Midbrain (tissue), 1 donor: ENCODE data around the gene PTPRN2.
A peak's percentile ranks its signal among the peaks of the same experiment; 100 is the strongest.
"Not testable (repeated sequence)": the region's sequence is repeated elsewhere in the genome, so short reads cannot be mapped to it uniquely, and the experiment has no call there.

Source experiments
- DNase-seq: peaks from one replicate; lab custom pipeline; 2025; lab: John Stamatoyannopoulos, UW

Gene PTPRN2

GRCh38 chr7:158419238-158419785 lies 168.3 kb downstream of the PTPRN2 start:
- DNase-seq: no peak

DNA sequence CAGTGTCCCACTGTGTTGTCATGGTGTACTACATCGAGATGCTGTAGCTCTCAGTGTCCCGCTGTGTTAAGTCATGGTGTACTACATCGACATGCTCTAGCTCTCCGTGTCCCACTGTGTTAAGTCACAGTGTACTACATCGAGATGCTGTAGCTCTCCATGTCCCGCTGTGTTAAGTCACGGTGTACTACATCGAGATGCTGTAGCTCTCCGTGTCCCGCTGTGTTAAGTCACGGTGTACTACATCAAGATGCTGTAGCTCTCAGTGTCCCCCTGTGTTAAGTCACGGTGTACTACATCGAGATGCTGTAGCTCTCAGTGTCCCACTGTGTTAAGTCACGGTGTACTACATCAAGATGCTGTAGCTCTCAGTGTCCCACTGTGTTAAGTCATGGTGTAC lies 169.2 kb downstream of the PTPRN2 start:
- DNase-seq: not testable (repeated sequence)

DNA sequence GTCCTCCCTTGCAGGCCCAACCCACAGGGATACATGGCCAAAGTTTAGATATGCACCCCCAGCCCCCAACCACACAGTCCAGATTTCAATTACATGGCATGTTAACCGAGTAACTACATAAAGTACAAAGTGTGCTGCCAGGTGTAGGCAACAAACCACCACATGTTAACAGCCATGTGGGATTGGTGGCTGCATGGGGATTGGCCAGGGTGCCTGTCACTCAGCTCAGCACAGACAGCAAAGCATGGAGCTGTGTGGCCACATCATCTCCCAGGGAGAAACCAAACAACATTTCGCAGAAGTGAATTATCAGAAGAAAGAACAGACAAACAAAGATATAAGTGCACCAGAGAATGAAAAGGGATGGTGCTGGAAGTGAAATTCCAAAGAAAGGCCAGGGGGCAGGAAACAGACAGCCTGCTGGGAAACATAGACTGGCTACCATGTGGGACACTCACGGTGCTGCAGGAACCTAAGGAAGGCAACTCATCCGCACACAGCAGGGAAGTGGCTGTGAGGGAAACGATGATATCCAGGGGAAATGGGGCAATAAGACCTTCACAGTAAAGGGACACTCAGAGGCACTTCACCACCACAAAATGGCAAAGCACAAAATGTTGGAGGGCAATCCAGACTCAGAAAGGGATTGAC lies 171.2 kb downstream of the PTPRN2 start:
- no peak for DNase-seq

- no peak for DNase-seq
Measured at GRCh38 chr7:158415316-158415715, 172.3 kb downstream of the PTPRN2 start.

- DNase-seq: peak; percentile 90
Measured at GRCh38 chr7:158414486-158414961, 173.1 kb downstream of the PTPRN2 start.

DNA sequence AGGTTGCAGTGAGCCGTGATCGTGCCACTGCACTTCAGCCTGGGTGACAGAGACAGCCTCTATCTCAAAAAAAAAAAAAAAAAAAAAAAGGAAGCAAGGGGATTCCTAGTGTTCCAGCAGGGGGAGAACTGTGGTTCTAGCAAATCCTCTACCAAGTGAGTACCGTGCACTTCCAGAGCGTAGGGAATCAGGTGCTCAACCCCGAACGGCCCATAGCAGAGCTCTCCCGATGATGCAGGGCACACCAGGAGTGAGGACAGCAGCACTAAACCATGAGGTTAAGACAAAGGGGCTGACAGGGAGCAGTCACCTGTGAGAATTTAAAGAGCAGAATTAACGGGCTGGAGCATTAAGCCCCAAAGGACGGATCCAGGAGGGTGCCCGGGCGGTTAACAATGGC lies 173.6 kb downstream of the PTPRN2 start:
- DNase-seq: no peak

GRCh38 chr7:158411232-158411950 lies 176.2 kb downstream of the PTPRN2 start:
- no peak for DNase-seq

DNA sequence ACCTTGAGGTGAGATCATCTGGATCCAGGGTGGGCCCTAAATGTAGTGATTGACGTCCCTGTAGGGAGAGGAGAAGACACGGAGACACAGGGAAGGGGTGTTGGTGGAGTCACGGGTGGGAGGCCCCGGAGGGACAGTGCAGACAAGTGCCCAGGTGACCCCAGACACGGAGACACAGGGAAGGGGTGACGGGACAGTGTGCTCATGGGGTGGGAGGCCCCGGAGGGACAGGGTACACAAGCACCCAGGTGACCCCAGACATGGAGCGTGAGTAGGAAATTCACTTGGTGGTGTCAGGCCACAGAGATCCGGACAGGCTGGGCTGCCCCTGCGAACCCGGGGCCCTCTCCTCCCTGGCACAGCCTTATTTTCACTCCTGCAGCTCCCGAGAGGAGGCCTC lies 176.9 kb downstream of the PTPRN2 start:
- no peak for DNase-seq

DNA sequence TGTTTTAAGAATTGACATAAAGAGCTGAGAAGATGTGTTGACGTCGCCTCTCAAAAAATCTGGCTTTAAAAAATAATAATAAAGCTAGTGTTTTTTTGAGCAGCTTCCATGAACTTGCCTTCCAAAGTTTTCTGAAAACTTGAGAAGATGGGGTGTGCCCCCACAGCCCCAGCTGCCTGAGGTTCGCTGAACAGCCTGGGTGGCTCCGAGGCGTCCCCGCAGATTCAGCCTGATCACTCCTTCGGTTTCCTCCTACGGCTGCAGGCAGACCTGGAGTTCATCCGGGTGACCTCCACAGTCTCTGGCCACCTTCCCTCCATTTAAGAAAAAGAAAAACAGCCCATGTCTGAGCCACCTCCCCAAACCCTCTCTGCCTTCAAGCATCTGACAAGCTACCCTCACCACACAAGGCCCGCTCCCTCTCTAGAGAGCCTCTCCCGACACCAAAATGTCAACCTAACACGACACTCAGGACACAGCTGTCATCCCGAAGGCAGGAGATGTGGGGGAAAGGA lies 177.8 kb downstream of the PTPRN2 start:
- DNase-seq: no peak

GRCh38 chr7:158409120-158409519 lies 178.5 kb downstream of the PTPRN2 start:
- no peak for DNase-seq

GRCh38 chr7:158408318-158408920 lies 179.2 kb downstream of the PTPRN2 start:
- DNase-seq: no peak

DNA sequence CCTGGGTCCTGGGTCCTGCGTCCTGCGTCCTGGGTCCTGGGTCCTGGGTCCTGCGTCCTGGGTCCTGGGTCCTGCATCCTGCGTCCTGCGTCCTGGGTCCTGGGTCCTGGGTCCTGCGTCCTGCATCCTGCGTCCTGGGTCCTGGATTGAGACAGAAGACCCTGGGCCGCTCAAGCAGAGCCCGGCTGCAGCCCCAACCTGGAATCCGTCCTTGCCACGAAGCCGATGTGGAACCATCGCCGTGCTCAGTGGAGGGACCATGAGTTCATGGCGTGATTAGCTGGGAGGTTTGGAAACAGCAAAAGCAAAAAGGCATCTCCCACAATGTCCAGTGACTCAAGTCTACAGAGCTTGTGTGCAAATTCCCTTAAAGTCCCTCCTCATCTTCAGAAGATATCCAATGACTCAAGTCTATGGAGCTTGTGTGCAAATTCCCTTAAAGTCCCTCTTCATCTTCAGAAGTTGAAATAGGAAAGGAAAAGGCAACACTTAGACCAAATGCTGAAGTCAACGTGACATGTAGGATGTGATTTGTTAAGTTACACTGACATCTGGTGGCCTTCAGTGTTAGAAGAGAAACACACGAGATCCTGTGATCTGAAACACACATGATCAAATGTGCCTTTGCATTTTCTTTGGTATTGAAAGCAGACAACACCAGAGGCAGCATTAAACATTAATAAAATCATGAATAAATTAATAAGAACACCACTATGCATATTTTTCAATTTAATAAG lies 179.9 kb downstream of the PTPRN2 start:
- peak; percentile 60 for DNase-seq

DNA sequence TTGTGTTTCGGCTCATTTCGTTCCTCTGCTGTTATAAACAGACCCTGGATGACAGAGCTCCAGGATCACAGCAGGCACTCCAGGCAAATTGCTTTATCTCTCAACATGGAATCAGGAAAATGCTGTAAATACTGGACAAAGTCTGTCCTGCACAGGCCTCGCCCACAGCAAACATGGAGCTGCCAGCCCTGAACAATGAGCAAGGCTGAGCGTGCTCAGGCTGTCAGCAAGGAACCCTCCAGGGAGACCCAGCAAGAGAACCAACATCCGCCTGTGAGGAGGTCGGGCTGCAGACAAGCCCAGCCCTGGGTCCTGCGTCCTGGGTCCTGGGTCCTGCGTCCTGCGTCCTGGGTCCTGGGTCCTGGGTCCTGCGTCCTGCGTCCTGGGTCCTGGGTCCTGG lies 180.8 kb downstream of the PTPRN2 start:
- DNase-seq: no peak

GRCh38 chr7:158406364-158406763 lies 181.3 kb downstream of the PTPRN2 start:
- no peak for DNase-seq

- not testable (repeated sequence) for DNase-seq
Measured at GRCh38 chr7:158405771-158406170, 181.9 kb downstream of the PTPRN2 start.

- DNase-seq: no peak
Measured at GRCh38 chr7:158405324-158405723, 182.3 kb downstream of the PTPRN2 start.

GRCh38 chr7:158404031-158404761 lies 183.4 kb downstream of the PTPRN2 start:
- DNase-seq: no peak

DNA sequence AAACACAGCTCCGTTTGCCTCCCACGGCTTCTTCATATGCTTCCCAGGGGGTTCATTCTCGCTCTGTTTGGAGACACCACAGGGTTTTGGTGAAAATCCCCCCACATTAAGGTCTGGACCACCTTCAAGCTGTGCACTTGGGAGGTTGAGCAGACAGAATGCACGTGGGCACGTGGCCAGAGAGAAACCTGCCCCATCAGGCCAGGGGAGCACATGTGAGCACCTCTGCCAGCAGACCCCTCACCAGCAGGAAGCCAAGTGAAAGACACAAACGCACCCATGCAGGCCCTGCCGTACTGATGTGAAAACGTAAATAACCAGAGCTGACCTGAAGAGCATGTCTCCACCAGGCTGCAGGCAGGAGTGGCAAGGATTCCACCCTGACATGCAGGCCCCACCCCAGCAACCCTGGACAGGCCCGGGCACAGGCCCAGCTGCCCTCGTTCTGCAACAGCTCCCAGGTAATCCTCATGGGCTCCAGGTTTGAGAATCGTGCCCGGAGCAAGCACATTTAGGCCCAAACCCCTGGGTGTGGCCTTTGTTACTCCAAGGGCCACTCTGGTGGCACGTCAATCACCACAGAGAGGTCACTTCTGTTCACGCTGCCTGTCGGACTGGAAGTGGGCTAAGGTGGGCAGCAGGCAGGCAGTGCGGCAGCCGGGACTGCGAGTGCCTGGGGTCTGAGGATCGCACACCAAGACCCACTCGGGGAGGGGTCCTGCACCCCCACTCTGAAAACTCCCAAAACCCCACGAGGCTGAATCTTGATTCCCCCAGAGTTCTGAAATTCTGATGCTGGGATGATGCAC lies 184.4 kb downstream of the PTPRN2 start:
- no peak for DNase-seq

- no peak for DNase-seq
Measured at GRCh38 chr7:158402471-158402870, 185.2 kb downstream of the PTPRN2 start.

DNA sequence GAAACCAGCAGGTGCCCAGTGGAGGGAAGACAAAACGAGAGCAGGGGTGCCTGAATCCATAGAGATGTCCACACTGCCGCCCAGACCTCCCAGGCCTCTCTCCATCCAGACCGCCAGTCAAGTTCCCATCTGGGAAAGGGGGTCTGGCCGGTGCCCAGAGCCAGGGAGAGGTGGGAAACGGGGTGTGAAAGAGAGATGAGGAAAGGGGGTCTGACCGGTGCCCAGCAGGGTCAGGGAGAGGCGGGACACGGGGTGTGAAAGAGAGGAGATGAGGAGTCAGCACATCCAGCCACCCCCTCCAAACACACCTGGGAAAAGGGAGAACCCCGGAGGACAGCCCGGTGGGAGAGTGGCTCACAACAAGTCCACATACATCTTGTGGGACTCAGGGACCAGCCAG lies 185.8 kb downstream of the PTPRN2 start:
- no peak for DNase-seq
